SU-DHL-6 (cell line): Measurements from ENCODE around the gene ACTL6A.
A peak's percentile ranks its signal among the peaks of the same experiment; 100 is the strongest.
"Not testable (repeated sequence)": the region's sequence is repeated elsewhere in the genome, so short reads cannot be mapped to it uniquely, and the experiment has no call there.

ENCODE experiments used
- H2AFZ ChIP-seq: fragments of 200-600 bp; sonication (generic); 2 replicates; pipeline ENCODE4 v1.6.1; 2014; ENCODE audit warnings: low read depth, mild to moderate bottlenecking, moderate library complexity, mixed read lengths, antibody characterized with exemption, low read length; ENCODE audit not compliant: severe bottlenecking
- H3F3A ChIP-seq: fragments of 200-600 bp; shearing (Covaris generic); 2 replicates; pipeline ENCODE4 v1.6.0; 2016; ENCODE audit warnings: antibody characterized with exemption, mild to moderate bottlenecking; ENCODE audit not compliant: insufficient read depth
- H3K27ac ChIP-seq: fragments of 200-600 bp; sonication (generic); 2 replicates; pipeline ENCODE4 v1.5.1; 2016; ENCODE audit warnings: low read depth, mild to moderate bottlenecking, low read length, moderate library complexity, mixed read lengths
- H3K27me3 ChIP-seq: fragments of 200-600 bp; sonication (generic), shearing (Covaris generic); 2 replicates; pipeline ENCODE4 v1.6.0; 2014; ENCODE audit warnings: mild to moderate bottlenecking, low read length
- H3K36me3 ChIP-seq: fragments of 200-600 bp; sonication (generic); 2 replicates; pipeline ENCODE4 v1.6.1; 2014; ENCODE audit warnings: mild to moderate bottlenecking, low read length, mixed read lengths
- H3K4me2 ChIP-seq: fragments of 300-600, 200-600 bp; shearing (Covaris generic), sonication (generic); 2 replicates; pipeline ENCODE4 v1.6.0; 2014; ENCODE audit warnings: low read length, low read depth, mild to moderate bottlenecking; ENCODE audit not compliant: poor library complexity, severe bottlenecking
- H3K4me3 ChIP-seq: fragments of 200-600 bp; sonication (generic); 2 replicates; pipeline ENCODE4 v1.5.1; 2014; ENCODE audit warnings: antibody characterized with exemption, low read length, mild to moderate bottlenecking, mixed read lengths; ENCODE audit not compliant: insufficient read depth, poor library complexity, severe bottlenecking
- H3K79me2 ChIP-seq: fragments of 200-600 bp; sonication (generic); 2 replicates; pipeline ENCODE4 v1.6.1; 2014; ENCODE audit warnings: mild to moderate bottlenecking, low read length, moderate library complexity; ENCODE audit not compliant: insufficient read depth
- H3K9ac ChIP-seq: fragments of 200-600 bp; sonication (generic); 2 replicates; pipeline ENCODE4 v1.7.0; 2014; ENCODE audit warnings: mild to moderate bottlenecking, low read length
- H3K9me2 ChIP-seq: fragments of 200-600 bp; sonication (generic); replicated peaks from 2 replicates; pipeline ENCODE4 v1.6.1; 2014; ENCODE audit warnings: low read length; ENCODE audit not compliant: insufficient read depth
- H3K9me3 ChIP-seq: fragments of 200-600 bp; sonication (generic); 2 replicates; pipeline ENCODE4 v1.6.1; 2014; ENCODE audit warnings: low read length, mixed read lengths; ENCODE audit not compliant: insufficient read depth
- H4K20me1 ChIP-seq: fragments of 200-600 bp; sonication (generic); 2 replicates; pipeline ENCODE4 v1.6.1; 2014; ENCODE audit warnings: low read depth, mild to moderate bottlenecking, antibody characterized with exemption, low read length, moderate library complexity, mixed read lengths
- CTCF ChIP-seq: fragments of 200-600 bp; sonication (generic); IDR thresholded peaks from one replicate; pipeline ENCODE4 v1.5.1; 2017; ENCODE audit warnings: antibody characterized with exemption, mild to moderate bottlenecking, low read length, moderate library complexity; ENCODE audit not compliant: insufficient read depth, poor library complexity, severe bottlenecking
- EZH2phosphoT487 ChIP-seq: fragments of 200-600 bp; sonication (generic), shearing (Covaris generic); conservative IDR thresholded peaks from 2 replicates; pipeline ENCODE4 v1.6.1; 2018; ENCODE audit warnings: mild to moderate bottlenecking, antibody characterized with exemption, low read length, moderate library complexity, mixed read lengths

The ACTL6A gene

GRCh38 chr3:179562591-179563270 lies at the start of gene ACTL6A:
Gene ACTL6A, plus strand, starts transcription at chr3:179562926. Its CDS starts 167 bp downstream, at chr3:179563093.
- H3K9ac ChIP-seq, result peak within 1 kb of the TSS; percentile 93
- peak within 1 kb of the TSS; percentile 86 for H3K4me3 ChIP-seq
- H3K79me2 ChIP-seq, result peaks cover 46% of the 10 kb centered on the region
- H3K4me2 ChIP-seq, result peak within 1 kb of the TSS; percentile 96
- no peaks in the 10 kb centered on the region for H3K36me3 ChIP-seq
- no peaks in the 10 kb centered on the region for H3K9me3 ChIP-seq
- peak within 1 kb of the TSS; percentile 80 for H3K27ac ChIP-seq
- H4K20me1 ChIP-seq, result no peaks in the 10 kb centered on the region
- TF ChIP-seq CTCF (no peak), EZH2phosphoT487 (no peak)
- peak within 1 kb of the TSS; percentile 84 for H2AFZ ChIP-seq
- no peaks in the 10 kb centered on the region for H3K9me2 ChIP-seq
- no peaks in the 10 kb centered on the region; the same call in 1 of the 2 replicates for H3F3A ChIP-seq
- no peaks in the 10 kb centered on the region for H3K27me3 ChIP-seq

GRCh38 chr3:179513862-179514261 lies 48.9 kb upstream of the ACTL6A start:
- Histone ChIP-seq H3K4me3 (no peak overlapping the region), H3K27ac (no peak overlapping the region), H3K9ac (no peak overlapping the region), H3F3A (no peaks in the 10 kb centered on the region), H2AFZ (no peak overlapping the region), H3K9me2 (no peaks in the 10 kb centered on the region), H3K36me3 (no peaks in the 10 kb centered on the region), H3K9me3 (no peaks in the 10 kb centered on the region), H3K79me2 (no peaks in the 10 kb centered on the region), H3K27me3 (no peaks in the 10 kb centered on the region), H4K20me1 (no peaks in the 10 kb centered on the region), H3K4me2 (no peak overlapping the region)
- TF ChIP-seq CTCF (no peak), EZH2phosphoT487 (no peak)

- H3K4me2 ChIP-seq, H3K27me3 ChIP-seq, H3K9me3 ChIP-seq, H3K36me3 ChIP-seq, H3K27ac ChIP-seq, H4K20me1 ChIP-seq, H3K4me3 ChIP-seq, H3K9me2 ChIP-seq, H3K79me2 ChIP-seq, H3K9ac ChIP-seq, H3F3A ChIP-seq, H2AFZ ChIP-seq: not testable (repeated sequence)
These were observed 46.1 kb upstream of the ACTL6A start for GRCh38 chr3:179516461-179517251.

- Histone ChIP-seq H3K4me2 (no peak overlapping the region), H2AFZ (no peak overlapping the region), H3K9me3 (no peaks in the 10 kb centered on the region), H3K27me3 (no peaks in the 10 kb centered on the region), H3K36me3 (no peaks in the 10 kb centered on the region), H3K79me2 (no peaks in the 10 kb centered on the region), H3F3A (no peaks in the 10 kb centered on the region), H3K4me3 (no peak overlapping the region), H3K9me2 (no peaks in the 10 kb centered on the region), H3K9ac (no peak overlapping the region), H4K20me1 (no peaks in the 10 kb centered on the region), H3K27ac (no peak overlapping the region)
- TF ChIP-seq EZH2phosphoT487 (no peak), CTCF (no peak)
These were observed 36.2 kb upstream of the ACTL6A start for GRCh38 chr3:179526482-179526881.
